Measurements from ENCODE around the gene TEX13B.

Gene TEX13B

DNA sequence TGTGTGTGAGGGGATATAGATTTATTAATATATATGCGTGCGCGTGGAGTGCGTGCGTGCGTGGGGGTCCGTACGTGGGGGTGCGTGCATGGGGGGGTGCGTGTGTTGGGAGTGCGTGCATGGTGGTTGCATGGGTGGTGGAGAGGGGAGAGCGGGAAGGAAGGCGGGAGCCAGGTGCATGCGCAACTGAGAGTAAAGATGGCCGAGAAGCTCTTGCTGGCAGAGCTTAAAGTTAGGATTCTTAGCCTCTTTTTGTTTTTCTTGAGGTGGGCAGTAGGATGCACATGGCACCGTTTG is 45.8 kb downstream of the TEX13B start:
- no peak for DNase-seq (ENCODE audit: low read depth, low spot score)

DNA sequence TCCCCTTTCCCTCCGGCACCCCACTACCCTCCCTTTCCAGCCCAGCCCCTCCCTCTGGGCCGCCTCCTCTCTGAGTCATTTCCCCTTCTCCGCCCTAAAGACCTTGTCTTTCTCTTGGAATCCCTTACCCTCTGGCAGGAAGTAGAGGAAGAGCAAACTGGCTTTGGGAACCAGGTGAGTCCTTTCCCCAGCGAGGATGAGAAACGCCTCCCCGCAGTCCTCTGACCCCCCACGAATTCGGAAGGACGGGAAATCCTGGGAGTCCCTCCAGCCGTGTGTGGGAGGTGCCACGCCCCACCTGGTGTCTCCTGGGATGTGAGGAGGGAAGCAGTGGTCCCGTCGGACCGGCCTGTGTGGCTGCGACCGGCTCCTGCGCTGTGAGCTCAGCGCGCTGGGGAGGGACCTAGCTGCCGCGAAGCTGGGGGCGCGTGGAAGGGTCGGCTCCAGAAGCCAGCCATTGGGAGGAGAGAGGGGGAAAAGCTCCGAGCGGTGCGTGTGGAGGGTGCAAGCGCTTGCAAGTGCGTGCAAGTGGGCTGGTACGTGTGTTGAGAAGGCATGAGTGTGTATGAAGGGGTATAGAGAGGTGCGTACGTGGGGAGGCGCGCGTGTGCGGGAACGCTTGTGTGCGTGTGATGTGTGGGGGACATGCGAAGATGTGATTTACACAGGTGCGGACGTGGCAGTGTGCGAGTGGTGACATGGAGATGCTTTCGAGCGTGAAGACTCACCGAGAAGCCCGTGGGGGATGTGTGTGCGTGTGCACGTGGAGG is 46.3 kb downstream of the TEX13B start:
- DNase-seq (ENCODE audit: low read depth, low spot score) = no peak

DNA sequence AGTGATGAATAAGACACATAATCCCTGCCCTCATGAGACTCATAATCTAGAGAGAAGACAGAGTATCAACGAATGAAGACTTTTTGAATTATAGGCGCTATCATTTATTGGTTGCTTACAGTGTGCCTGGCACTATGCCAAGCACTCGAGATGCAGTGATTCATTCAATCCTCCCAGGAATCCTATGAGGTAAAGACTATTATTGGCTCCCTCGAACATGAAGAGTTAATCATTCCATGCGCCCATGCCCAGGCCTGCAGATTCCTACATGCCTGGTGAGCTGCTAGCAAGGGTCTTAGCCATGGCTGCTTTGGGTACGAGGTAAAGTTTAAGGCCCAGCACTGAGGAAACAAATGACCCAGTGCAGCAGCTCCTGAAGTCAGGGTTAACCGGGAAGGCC is 47.0 kb downstream of the TEX13B start:
- no peak for DNase-seq (ENCODE audit: low read depth, low spot score)

DNA sequence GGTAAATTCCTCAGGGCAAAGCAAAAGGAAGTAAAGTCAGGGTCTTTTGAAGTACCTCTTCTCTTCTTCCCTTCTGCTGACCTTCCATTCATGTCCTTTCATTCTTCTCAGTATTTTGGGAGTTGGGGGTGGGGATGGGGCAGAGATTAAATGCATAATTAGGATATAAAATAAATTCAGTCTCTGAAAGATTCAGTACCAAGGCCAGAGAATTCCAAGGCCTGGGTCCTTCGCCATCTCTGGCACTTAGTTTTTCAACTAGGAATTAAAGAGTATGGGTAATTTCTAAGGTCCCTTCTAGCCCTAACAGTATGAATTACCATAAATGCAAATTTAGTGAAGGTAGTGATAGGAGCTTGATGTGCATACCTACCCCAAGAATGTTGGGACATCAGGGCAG is 47.9 kb downstream of the TEX13B start:
- DNase-seq (ENCODE audit: low read depth, low spot score) = no peak
